HTR-8/SVneo (cell line): ENCODE results near the gene BCAR3.
"Not testable (repeated sequence)": the region's sequence is repeated elsewhere in the genome, so short reads cannot be mapped to it uniquely, and the experiment has no call there.

Source experiments
- DNase-seq: peaks from one replicate; pipeline ENCODE4 v3.0.0; 2011; ENCODE audit warnings: low spot score, mixed read lengths; ENCODE audit not compliant: insufficient read length
- FAIRE-seq: peaks from 2 replicates; lab custom pipeline; 2011; peaks lifted over from hg19 to GRCh38; lab: Jason Lieb, UNC

BCAR3 gene

DNA sequence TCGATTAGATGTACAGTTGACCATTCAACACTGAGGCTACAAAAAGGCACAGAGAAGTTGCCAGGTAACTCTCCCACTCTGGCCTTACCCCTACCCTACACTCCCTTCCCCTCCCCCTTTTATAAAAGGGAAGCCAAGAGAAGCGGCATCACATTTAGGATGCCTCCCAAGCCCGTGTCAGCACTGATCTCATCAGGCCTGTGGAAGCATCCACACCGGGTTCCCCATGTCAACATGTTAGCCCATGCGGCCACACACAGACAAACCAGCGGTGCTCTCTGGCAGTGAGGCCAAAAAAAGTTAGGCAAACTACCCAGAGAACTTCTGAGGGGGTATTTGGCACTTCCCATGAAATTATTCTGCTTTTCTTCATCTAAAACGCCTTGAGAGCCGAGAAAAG, 29.9 kb downstream of the BCAR3 start:
- FAIRE-seq (no peak), DNase-seq (no peak)

DNA sequence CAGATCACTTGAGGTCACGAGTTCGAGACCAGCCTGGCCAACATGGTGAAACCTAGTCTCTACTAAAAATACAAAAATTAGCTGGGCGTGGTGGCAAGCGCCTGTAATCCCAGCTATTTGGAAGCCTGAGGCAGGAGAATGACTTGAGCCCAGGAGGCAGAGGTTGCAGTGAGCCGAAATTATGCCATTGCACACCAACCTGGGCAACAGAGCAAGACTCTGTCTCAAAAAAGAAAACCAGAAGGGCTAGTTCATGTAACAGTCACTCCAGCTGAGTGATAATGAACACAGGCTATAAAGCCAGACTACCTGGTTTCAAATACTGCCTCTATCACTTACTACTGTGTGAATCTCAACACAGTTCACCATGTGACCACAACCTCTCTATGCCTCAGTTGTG, 31.5 kb downstream of the BCAR3 start:
- not testable (repeated sequence) for DNase-seq, FAIRE-seq

DNA sequence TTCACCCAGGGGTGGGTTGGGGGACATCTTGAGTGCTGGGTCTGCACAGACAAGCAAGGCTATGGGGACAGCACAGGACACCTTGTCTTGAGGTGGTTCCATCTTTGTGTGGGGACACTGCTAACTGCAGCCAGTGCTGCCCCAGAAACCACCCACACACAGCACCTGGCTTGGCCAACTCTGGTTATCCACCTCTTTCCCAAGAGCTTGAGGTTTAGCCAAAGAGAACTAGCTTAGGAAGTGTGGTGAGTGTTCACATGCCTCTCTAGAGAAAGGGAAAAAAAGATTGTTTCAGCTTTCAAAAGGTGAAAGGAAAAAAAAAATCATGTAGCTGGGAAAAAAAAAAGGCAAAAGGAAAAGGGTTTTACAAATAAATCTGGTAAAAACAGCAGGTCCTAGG, 32.4 kb downstream of the BCAR3 start:
- FAIRE-seq = no peak
- DNase-seq = no peak

DNA sequence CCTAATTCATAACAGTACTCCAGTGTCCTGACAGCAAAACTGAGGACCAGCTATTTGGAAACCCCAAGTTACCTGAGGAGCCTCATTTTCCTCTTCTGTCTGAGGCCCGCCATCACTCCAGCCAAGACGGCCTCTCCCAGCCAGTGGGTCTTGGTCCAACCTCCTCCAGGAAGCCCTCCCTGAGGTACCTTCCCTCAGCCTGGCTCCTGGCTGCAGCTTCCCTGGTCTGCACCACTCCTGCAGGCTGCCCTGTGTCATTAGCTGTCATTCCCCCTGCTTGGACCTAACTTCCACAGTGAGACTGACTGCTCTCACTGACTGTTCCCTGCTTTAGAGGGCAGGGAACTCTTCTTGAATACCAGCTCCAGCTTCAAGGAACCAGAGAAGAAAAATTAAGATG, 33.0 kb downstream of the BCAR3 start:
- FAIRE-seq (no peak), DNase-seq (no peak)

DNA sequence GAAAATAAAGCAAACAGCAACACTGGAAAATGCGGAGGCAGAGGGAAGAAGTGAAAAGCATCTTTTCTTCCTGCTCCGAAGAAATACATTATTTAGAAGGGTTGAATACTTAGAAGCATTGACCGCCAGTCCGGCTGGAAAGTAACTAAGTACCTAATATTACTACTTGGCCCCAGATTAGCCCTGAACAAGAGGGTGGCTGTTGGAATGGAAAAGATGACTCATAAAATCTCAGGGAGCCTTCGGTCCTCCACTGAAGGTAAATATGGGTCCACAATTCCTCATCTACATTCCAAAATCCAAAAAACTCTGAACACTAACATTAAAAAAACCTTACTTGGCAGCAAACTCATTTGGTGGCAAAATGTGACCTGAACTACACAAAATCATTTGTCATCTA, 40.1 kb downstream of the BCAR3 start:
- FAIRE-seq (no peak), DNase-seq (no peak)

DNA sequence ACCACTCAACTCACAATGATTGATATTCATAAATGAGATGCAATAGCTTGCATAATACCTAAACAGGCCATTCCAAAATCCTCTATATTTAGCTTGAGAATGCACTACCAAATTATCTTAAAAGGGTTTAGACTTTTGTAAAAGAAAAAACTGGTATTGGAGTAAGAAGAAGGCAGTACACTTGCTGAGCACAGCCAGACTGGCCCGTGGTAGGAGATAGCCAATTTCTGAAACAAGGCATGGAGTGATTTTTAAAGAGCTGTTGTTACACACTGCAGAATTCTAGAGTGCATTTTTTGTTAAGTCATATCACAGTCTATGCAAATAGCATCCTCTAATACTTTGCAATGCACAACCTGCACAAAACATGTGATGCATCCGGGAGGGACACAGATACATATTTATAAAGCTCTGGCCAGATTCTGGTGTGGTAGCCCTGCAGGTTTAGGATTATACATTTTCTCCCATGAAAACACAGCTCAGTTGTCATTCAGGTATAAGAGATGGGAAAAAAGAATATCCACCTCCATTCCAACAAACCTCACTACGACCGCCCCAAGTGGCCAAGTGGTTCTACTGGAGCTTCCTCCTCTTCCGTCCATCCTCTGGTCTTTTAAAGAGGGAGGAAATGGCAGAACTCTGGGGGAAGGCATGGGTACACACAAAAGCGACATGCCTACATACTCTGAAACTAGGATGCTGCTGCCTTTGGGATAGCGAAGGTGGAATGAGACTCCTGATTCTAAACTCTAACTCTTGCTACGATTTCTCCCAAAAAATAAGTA, 40.8 kb downstream of the BCAR3 start:
- DNase-seq (no peak), FAIRE-seq (no peak)

DNA sequence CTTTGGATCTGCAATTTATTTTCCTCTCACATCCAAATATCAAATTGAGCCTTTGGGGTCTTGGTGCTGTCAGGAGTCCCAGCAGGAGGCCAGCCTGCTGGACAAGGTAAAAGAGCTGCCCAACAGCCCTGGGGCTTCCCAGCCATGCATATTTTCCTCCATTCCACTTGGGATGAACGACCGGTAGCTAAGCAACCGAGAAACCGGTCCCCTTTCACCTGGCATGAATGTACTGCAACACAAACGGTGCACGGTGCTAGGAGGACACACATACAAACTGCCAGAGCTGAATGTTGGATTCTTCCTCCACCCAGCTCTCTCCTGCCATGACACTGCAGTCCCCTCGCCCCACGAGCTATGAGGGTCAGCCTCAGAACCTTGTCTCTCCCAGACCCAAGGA, 42.7 kb downstream of the BCAR3 start:
- no peak for FAIRE-seq
- no peak for DNase-seq

DNA sequence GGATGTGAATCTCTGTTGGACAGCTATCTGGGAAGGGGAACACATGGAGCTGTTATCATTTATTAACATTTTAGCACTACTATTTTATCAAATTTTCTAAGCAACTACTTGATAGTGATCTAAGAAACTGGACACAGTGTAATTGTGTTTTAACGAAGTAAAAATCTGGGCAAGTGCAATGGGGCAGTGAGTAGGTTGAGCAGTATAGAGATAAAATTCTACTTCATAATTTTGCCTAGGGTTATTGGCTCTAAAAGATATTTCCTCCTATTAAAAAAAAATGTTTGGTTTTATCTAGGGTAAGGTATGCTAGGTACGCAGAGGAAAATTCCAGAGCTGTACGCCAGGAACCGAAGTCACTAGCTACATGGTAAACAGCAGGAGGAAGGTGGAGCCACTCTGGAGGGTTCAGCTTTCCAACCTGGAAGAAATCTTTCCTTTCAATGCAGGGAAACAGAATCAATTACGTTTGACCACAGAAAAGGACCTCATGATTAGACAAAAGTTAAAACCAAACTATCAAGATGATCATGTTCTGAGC, 43.3 kb downstream of the BCAR3 start:
- FAIRE-seq (no peak), DNase-seq (no peak)

DNA sequence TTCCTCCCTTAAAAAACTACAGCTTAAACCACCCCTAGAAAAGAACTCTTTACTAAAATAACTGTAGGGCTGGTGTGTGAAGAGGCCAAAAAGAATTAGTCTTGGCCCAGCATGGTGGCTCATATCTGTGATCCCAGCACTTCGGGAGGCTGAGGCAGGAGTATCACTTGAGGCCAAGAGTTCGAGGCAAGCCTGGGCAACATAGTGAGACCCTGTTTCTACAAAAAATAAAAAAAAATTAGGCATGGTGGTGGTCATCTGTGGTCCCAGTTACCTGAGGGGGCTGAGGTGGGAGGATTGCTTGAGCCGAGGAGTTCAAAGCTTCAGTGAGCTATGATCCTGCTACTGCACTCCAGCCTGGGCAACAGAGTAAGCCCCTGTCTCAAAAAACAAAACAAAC, 44.9 kb downstream of the BCAR3 start:
- FAIRE-seq (no peak), DNase-seq (no peak)

DNA sequence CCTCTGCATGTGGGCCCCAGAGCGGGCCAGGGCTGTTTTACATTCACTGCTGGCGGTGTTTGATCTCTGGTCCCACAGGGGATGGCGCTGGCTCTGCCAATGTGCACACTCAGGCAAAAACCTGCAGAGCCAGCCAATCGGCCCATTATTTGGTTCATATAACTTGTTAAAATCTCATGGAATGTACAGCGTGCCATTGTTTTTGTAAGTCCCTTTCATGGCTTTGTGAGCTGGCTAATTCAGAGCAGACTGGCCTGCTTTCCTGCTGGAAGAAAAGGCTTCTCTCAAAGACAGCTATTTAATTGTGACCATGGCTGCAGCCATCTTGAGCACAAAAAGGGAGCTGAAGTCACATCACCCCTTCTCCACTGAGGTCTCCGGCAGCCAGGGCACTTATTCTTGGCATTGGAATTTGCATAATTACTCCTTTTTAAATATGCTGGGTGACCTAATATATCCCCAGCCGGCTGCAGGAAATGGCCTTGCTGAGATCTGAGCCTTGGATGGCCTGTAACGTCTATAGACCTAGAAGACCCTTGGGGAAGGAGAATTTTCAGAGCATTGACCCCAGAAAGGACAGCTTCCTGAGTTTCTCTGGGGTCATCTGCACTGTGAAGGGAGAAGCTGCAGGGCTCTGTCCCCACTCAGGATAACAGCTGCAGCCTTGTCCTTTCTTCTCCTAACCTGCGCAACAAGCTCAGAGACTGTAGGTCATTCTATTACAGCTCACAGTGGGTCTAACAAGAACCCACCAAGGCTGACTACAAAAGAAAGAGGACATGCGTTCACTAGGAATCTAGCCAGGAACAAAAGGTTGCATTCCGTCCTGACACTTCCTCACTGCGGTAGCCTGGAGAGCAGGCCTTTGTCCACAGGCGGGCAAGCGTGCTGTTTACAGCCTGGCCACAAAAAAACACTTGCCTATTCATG, 45.8 kb downstream of the BCAR3 start:
- no peak for DNase-seq
- no peak for FAIRE-seq

DNA sequence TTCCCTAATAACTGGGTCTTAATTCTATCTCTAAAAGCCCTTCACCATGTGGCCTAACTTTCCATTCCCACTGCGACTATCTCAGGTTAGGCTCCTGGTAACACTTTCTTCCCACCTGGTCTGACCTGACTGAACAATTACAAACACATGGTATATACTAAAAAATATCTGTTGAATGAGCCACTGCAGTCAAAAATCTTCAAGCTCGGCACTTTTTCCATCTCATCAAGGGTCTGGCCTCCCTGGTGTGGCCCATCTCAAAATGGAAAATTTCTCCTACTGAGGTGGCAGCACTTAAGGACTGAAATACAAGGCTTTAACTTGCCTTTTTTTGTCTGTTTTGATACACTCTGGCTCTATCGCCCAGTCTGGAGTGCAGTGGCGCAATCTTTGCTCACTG, 48.3 kb downstream of the BCAR3 start:
- FAIRE-seq (no peak), DNase-seq (no peak)

DNA sequence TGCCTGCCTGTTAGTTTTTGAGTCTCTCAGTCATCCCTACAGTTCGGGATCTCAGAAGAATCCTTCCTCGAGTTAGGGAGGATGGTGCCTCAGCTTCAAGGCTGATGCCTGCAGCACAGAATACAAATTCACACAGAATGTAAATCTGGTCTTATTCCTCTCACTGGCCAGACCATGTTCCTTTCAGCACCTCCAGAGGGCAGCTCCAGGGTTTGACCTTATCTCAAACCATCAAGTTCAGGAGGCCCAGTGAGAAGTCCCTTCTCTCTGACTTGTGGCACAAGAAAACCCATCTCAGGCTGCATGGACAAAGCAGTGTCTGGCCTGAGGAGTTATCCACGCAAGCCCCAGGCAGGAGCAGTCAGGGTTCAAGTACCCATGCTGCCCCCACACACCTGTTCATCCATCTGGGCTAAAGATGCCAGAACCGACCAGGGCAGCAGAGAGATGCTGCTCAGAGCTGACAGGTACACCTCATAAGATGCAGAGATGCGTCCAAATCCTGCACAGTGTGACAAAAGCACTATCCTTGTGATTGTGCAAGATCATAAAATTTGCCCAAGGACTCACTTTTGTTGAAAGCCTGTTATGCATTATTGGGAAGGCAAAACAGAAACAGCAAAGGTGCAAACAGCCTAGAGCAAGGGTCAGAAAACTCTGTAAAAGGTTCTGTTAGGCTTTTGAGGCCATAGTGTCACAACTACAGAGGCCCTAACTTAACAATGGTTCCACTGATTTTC, 49.8 kb downstream of the BCAR3 start:
- DNase-seq (no peak), FAIRE-seq (no peak)

DNA sequence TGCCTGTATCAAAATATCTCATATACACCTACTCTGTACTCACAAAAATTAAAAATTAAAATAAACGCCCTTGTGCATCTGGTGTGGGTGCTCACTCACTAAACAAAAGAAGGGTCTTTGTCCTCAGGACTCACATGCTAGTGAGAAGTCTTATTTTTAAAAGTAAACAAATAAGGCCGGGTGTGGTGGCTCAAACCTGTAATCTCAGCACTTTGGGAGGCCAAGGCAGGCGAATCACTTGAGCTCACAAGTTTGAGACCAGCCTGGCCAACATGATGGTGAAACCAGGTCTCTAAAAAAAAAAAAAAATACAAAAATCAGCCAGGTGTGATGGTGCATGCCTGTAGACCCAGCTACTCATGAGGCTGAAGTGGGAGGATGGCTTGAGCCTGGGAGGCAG, 51.5 kb downstream of the BCAR3 start:
- DNase-seq = no peak

DNA sequence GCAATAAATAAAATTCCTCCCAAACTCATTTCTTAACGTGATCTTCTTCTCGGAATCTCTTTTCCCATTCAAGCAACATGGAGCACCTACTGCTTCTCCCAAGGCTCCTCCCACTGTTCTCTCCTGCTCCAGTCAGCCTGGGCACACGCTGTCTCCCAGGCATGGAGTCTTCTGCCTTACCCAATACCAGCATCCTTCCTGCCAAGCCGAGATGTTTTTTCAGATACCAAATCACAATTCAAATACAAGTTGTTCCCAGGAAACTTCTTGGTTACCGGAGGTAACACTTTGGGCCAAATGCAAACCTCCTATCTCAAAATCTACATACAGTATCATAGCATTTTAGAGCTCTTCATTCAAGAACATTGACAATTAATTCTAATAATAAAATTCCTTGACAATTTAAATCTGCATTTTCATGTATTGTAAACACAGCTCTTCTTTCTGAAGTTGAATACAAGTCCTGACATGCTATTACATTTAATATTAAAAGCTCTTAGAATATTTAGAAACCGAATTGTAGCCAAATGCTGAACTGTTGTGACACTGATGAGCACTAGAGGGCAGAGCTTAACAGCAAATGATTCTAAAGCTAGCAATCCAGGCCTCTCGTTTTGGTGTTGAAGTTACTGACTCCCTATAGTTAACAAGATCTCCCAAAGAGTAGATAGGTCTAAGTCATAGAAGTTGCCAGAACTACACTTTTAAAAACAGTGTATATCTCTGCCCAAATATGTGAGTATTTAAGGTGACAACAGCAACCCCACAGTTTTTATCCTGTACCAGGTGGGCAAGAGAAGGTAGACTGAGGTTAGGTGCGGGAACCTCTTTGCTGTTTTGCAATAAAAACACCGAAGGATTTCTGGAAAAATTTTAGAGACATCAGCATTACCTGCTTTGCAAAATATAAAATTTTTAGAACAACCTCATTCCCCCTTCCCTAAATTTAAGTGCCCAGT, 52.3 kb downstream of the BCAR3 start:
- peak; percentile 64 for DNase-seq
- no peak for FAIRE-seq

More for the DNA sequence above, 51.5 kb downstream of the BCAR3 start:
- FAIRE-seq = no peak

DNA sequence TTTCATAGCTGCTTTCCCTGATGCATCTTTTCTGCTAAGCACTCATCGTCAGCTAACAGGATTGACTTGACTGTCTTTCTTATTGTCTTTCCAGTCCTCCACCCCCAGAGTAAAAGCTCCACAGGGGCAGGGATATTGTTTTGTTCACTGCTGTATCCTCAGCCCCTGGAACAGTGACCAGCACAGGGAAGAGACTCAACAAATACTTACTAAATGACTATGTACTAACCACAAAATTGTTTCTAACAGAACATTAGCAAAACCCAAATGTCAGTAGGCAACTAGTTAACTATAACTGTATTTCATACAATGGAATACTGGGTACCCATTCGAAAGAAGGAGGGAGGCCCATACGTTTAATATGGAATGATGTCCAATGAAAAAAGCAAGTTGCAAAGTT, 53.0 kb downstream of the BCAR3 start:
- FAIRE-seq (no peak), DNase-seq (no peak)

DNA sequence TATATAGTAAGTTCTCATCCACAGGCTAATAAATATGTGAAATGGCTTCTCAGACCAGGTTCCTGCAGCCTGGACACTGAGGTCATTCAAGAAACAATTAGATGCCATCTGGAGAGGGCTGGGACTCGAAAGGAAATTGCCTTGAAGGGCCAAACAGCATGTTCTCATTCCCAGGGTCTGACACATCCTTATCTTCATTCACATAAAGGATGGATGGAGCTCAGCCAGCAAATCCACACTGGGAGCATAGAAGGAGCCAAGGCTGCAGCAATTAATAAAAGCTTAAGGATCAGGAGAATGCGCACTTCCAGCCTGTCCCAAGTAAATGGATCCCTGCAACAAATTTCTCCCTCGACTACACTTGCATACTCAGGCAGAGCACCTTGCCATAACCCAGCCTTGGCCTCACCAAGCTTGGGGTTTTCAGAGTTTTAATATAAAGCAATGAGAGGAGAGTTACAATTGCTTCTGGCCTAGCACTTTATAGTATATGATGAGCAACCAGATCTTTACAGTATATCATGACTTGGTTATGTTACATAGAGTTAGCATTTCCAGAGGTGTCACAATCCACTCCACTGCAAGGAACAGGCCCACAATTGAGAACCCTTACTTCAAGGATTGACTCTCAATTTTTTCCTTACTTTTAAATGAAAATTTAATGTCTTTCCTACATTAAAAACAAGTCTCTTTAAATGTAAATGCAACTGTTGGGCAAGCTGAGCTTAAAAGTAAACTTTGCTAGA, 55.9 kb downstream of the BCAR3 start:
- peak; percentile 48 for DNase-seq
- FAIRE-seq = peak; percentile 33

DNA sequence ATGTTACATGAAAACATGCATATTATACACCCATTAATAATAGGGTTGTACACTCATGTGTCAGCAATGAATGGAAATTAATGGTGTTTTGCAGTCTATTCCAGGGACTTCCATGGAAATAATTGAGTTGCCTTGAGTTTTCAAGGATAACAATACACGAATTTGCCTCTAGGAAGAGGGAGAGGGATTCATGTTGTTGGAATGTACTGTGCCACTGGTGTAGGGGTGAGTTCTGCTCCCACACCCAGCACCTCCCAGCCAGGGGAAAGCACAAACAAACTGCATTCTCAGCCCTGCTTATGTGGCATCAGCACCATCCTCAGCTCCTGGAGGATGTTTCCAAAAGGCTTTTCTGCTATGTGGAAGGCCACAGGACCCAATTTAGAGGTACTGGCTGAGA, 57.8 kb downstream of the BCAR3 start:
- FAIRE-seq = peak; percentile 28
- DNase-seq = peak; percentile 36

DNA sequence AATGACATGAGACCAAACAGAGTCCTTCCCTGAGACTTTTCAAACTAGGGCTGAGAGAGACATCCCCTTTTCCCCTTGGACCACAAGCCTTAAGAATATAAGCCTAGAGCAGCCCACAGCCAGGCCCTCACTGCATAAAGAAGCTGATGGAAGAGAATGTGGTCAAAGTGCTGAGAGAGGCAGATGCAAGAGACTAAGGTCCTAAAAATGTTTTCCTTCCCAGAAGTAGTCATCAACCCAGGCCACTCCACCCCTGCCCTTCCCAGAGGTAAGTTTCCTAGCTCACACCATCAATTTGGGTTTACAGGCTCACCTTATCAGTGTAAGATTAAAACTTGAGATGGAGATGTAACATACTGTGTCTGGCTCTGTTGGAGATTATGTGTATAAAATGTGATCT, 58.2 kb downstream of the BCAR3 start:
- no peak for FAIRE-seq
- no peak for DNase-seq

DNA sequence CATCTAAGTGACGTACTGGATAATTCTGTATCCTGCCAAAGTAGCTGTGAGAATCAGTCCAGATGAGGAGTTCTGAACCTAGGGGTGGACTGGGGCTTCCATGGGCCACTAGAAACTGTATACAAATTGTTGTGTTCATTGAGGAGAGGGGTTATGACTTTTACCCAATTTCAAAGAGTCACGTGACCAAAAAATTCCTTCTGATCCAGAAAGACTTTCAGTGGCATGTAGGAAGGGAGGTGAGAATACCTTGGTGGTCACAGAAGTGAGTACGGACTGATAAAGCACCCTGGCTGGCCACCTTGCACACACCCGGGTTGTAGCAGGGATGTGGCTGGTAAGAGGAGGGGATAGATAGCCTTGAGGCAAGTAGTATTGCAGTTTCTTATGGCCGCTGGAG, 60.4 kb downstream of the BCAR3 start:
- FAIRE-seq = no peak

More for the DNA sequence above, 60.4 kb downstream of the BCAR3 start:
- no peak for DNase-seq
